ENCODE measurements around the gene NBPF20. TPM values are rescaled to one million over a fixed set of nuclear protein-coding genes. Genes with fewer than 3 reads are reported as not detected.

The NBPF20 gene
- total RNA-seq (2022; extraction: Qiagen RNA extraction; ENCODE audit: low read depth), result 3.0 to 4.0 TPM (median 3.2 TPM) in 5 replicates

GRCh38 chr1:145425436-145426029 lies at the start of gene NBPF20:
TSS of gene NBPF20 (minus strand) at chr1:145425603. CDS start at chr1:145405272, 20,331 bp downstream.

Other genes with a start within 250 kb of the NBPF20 start
- not detected in 5 replicates for gene PPIAL4D, start 183.4 kb downstream of the NBPF20 start, total RNA-seq (2022; extraction: Qiagen RNA extraction; ENCODE audit: low read depth)
- gene GPR89A, start 182.4 kb upstream of the NBPF20 start, total RNA-seq (2022; extraction: Qiagen RNA extraction; ENCODE audit: low read depth), result 11.7 to 17.5 TPM (median 15.4 TPM) in 5 replicates

Data from A549 treated with RU486 at 1 μM for 4 hours (cell line).